Common myeloid progenitor, CD34-positive (primary cell): ENCODE data around the gene VWA5B1. TPM values are rescaled to one million over a fixed set of nuclear protein-coding genes. Genes with fewer than 3 reads are reported as not detected.

ENCODE experiments used
- CTCF ChIA-PET: fragments of 350-600 bp; sonication (Branson Sonifier 250); formaldehyde crosslinking; loops from one replicate; lab custom pipeline; 2021; ENCODE audit warnings: antibody characterized with exemption; lab: Charles Lee
- POLR2A ChIA-PET: fragments of 350-600 bp; sonication (Branson Sonifier 250); formaldehyde crosslinking; loops from one replicate; lab custom pipeline; 2021; ENCODE audit warnings: antibody characterized with exemption; lab: Charles Lee
- DNase-seq, 3 donors: peaks; one replicate each; pipeline versions ENCODE4 v3.0.0 to v3.0.0-alpha.2; 2013
- H3K27ac ChIP-seq, 2 experiments: 1 replicate in 1 of 2; 2 replicates in 1 of 2; pipeline ENCODE4 v1.7.0; 2013; ENCODE audit warnings: inconsistent platforms in 2 of 2, low read length in 2 of 2, mild to moderate bottlenecking in 2 of 2, low read depth in 1 of 2, moderate library complexity in 1 of 2; ENCODE audit not compliant: severe bottlenecking in 2 of 2, insufficient read depth in 1 of 2, poor library complexity in 1 of 2
- H3K27me3 ChIP-seq, 5 experiments: replicated peaks in 2 of 5; 1 replicate in 3 of 5; 2 replicates in 2 of 5; pipeline versions ENCODE4 v1.6.1 to v1.7.0; 2013; ENCODE audit warnings: low read length in 4 of 5, mild to moderate bottlenecking in 2 of 5, moderate library complexity in 2 of 5, inconsistent platforms in 1 of 5; ENCODE audit not compliant: insufficient read depth in 5 of 5, control insufficient read depth in 4 of 5
- H3K36me3 ChIP-seq, 4 experiments: 1 replicate in 2 of 4; 2 replicates in 2 of 4; pipeline versions ENCODE4 v1.6.1 to v1.7.0; 2013; ENCODE audit warnings: low read length in 3 of 4, control low read depth in 1 of 4, mild to moderate bottlenecking in 1 of 4; ENCODE audit not compliant: control insufficient read depth in 4 of 4, insufficient read depth in 4 of 4
- H3K4me1 ChIP-seq, 4 experiments: 1 replicate in 3 of 4; 2 replicates in 1 of 4; pipeline versions ENCODE4 v1.6.1 to v1.7.1; 2013; ENCODE audit warnings: low read length in 3 of 4, mild to moderate bottlenecking in 3 of 4, control low read depth in 1 of 4, inconsistent platforms in 1 of 4, moderate library complexity in 1 of 4; ENCODE audit not compliant: control insufficient read depth in 4 of 4, insufficient read depth in 4 of 4; ENCODE audit errors: control extremely low read depth in 1 of 4
- H3K4me3 ChIP-seq, 7 experiments: 1 replicate in 4 of 7; 2 replicates in 3 of 7; pipeline versions ENCODE4 v1.5.1 to v1.7.0; 2013; ENCODE audit warnings: mild to moderate bottlenecking in 7 of 7, low read length in 6 of 7, moderate library complexity in 6 of 7, inconsistent platforms in 2 of 7, low read depth in 2 of 7, control low read depth in 1 of 7; ENCODE audit not compliant: insufficient read depth in 4 of 7, control insufficient read depth in 1 of 7; ENCODE audit errors: extremely low read depth in 1 of 7
- H3K9me3 ChIP-seq, 5 experiments: 1 replicate in 4 of 5; 2 replicates in 1 of 5; pipeline versions ENCODE4 v1.6.1 to v1.7.1; 2013; ENCODE audit warnings: low read length in 4 of 5, mild to moderate bottlenecking in 2 of 5, inconsistent platforms in 1 of 5, low read depth in 1 of 5, moderate library complexity in 1 of 5; ENCODE audit not compliant: control insufficient read depth in 4 of 5, insufficient read depth in 2 of 5; ENCODE audit errors: control extremely low read depth in 1 of 5
- WGBS: methylation state at CpG from one replicate; pipeline ENCODE4 v1.1.5; 2013; ENCODE audit not compliant: insufficient coverage; 5-methylcytosine and 5-hydroxymethylcytosine counted together
- polyA plus RNA-seq: library from polyadenylated mRNA; unstranded; fragments of 120-200 nt; gene quantifications from one replicate; pipeline ENCODE4 v1.2.1, GENCODE V29; 2013

The VWA5B1 gene
- 0.04 TPM for polyA plus RNA-seq

- ChIA-PET POLR2A (no interaction called here), CTCF (no interaction called here)
- H3K4me3 ChIP-seq = no peak within 1 kb of the TSS
- H3K4me1 ChIP-seq = peaks cover 0 to 3% (median 0%) of the 10 kb centered on the region in 4 experiments
- DNase-seq = peak; percentile 7 to 54 (median 32)
- H3K27ac ChIP-seq = no peak within 1 kb of the TSS
- H3K27me3 ChIP-seq = peaks cover 4 to 83% (median 27%) of the 10 kb centered on the region in 5 experiments
- peaks cover 0 to 3% (median 0%) of the 10 kb centered on the region in 5 experiments for H3K9me3 ChIP-seq
- H3K36me3 ChIP-seq = no peaks in the 10 kb centered on the region
- WGBS = 20% methylated on average over 14 of the region's 16 CpGs
These were observed at the start of gene VWA5B1 for GRCh38 chr1:20290624-20291597. VWA5B1 (plus strand) TSS chr1:20290875; CDS start chr1:20310602, 19,727 bp downstream.

GRCh38 chr1:20242890-20243479 lies 47.7 kb upstream of the VWA5B1 start:
- no peaks in the 10 kb centered on the region for H3K36me3 ChIP-seq
- no peak overlapping the region for H3K4me3 ChIP-seq
- no peak overlapping the region for H3K27ac ChIP-seq
- POLR2A ChIA-PET = no interaction called here
- peaks cover 0 to 50% (median 12%) of the 10 kb centered on the region in 5 experiments for H3K27me3 ChIP-seq
- WGBS = 78% methylated on average over 34 of the region's 37 CpGs
- CTCF ChIA-PET = no interaction called here
- DNase-seq = no peak
- no peaks in the 10 kb centered on the region for H3K9me3 ChIP-seq
- no peaks in the 10 kb centered on the region for H3K4me1 ChIP-seq

- Histone ChIP-seq H3K4me1 (no peaks in the 10 kb centered on the region), H3K36me3 (no peaks in the 10 kb centered on the region), H3K9me3 (no peaks in the 10 kb centered on the region), H3K27me3 (peaks cover 0 to 19% (median 4%) of the 10 kb centered on the region in 5 experiments), H3K27ac (no peak overlapping the region), H3K4me3 (no peak overlapping the region)
- DNase-seq = no peak
- ChIA-PET CTCF (no interaction called here), POLR2A (no interaction called here)
- WGBS = 13% methylated on average over 2 of the region's 4 CpGs
These were observed 41.6 kb upstream of the VWA5B1 start for GRCh38 chr1:20248971-20249612.

- Histone ChIP-seq H3K4me3 (no peak overlapping the region), H3K36me3 (no peaks in the 10 kb centered on the region), H3K4me1 (no peaks in the 10 kb centered on the region), H3K27ac (no peak overlapping the region), H3K9me3 (no peaks in the 10 kb centered on the region), H3K27me3 (peaks cover 0 to 18% (median 1%) of the 10 kb centered on the region in 5 experiments)
- CTCF ChIA-PET = interaction anchor here (0.7 kb wide), 1 partner anchor 22 kb away, joined by 3 read pairs; no protein-coding TSS in a partner anchor
- WGBS = 89% methylated on average over 6 of the region's 7 CpGs
- DNase-seq = no peak
- POLR2A ChIA-PET = no interaction called here
These were observed 40.2 kb upstream of the VWA5B1 start for GRCh38 chr1:20250340-20250989.

- no peaks in the 10 kb centered on the region for H3K9me3 ChIP-seq
- H3K27me3 ChIP-seq = peaks cover 0 to 24% (median 2%) of the 10 kb centered on the region in 5 experiments
- ChIA-PET CTCF (no interaction called here), POLR2A (no interaction called here)
- 100% methylated on average over 1 of the region's 1 CpG for WGBS
- no peak overlapping the region for H3K4me3 ChIP-seq
- no peak for DNase-seq
- H3K27ac ChIP-seq = no peak overlapping the region
- H3K36me3 ChIP-seq = no peaks in the 10 kb centered on the region
- H3K4me1 ChIP-seq = no peaks in the 10 kb centered on the region
These were observed 38.1 kb upstream of the VWA5B1 start for GRCh38 chr1:20252587-20252986.

GRCh38 chr1:20255666-20256065 lies 35.0 kb upstream of the VWA5B1 start:
- CTCF ChIA-PET = no interaction called here
- no peaks in the 10 kb centered on the region for H3K4me1 ChIP-seq
- 91% methylated on average over 4 of the region's 7 CpGs for WGBS
- peaks cover 0 to 39% (median 2%) of the 10 kb centered on the region in 5 experiments for H3K27me3 ChIP-seq
- no peaks in the 10 kb centered on the region for H3K9me3 ChIP-seq
- no peak overlapping the region for H3K4me3 ChIP-seq
- H3K27ac ChIP-seq = no peak overlapping the region
- peak in 1 of 3 donors; percentile 20 for DNase-seq
- no peaks in the 10 kb centered on the region for H3K36me3 ChIP-seq
- POLR2A ChIA-PET = no interaction called here
